ENCODE data around the gene MIA2. TPM values are rescaled to one million over a fixed set of nuclear protein-coding genes. Genes with fewer than 3 reads are reported as not detected.
"Not testable (repeated sequence)": the region's sequence is repeated elsewhere in the genome, so short reads cannot be mapped to it uniquely, and the experiment has no call there.

The MIA2 gene
- total and polyA plus RNA-seq, 2 donors, result 13.5 to 34.9 TPM

- no peak overlapping the region for H3K27ac ChIP-seq (ENCODE audit: low read depth)
- no peak for DNase-seq (ENCODE audit: extremely low spot score)
- H3K4me1 ChIP-seq (ENCODE audit: insufficient read depth), result no peaks in the 10 kb centered on the region
- H3K36me3 ChIP-seq (ENCODE audit: insufficient read depth), result peaks cover 3% of the 10 kb centered on the region
- 48% methylated on average over 1 of the region's 1 CpG for WGBS
- H3K4me3 ChIP-seq (ENCODE audit: low read depth, low read length), result no peak overlapping the region
Measured at GRCh38 chr14:39303115-39303514, 69.4 kb downstream of the MIA2 start.

GRCh38 chr14:39307815-39308214 is 74.1 kb downstream of the MIA2 start:
- Histone ChIP-seq H3K27ac (ENCODE audit: low read depth) (no peak overlapping the region), H3K4me1 (ENCODE audit: insufficient read depth) (no peaks in the 10 kb centered on the region), H3K4me3 (ENCODE audit: low read depth, low read length) (no peak overlapping the region), H3K36me3 (ENCODE audit: insufficient read depth) (peaks cover 3% of the 10 kb centered on the region)
- WGBS, result 92% methylated on average over 3 of the region's 3 CpGs
- no peak for DNase-seq (ENCODE audit: extremely low spot score)

GRCh38 chr14:39310051-39310450 is 76.3 kb downstream of the MIA2 start:
- Histone ChIP-seq H3K4me1 (ENCODE audit: insufficient read depth) (no peaks in the 10 kb centered on the region), H3K27ac (ENCODE audit: low read depth) (no peak overlapping the region)
- DNase-seq (ENCODE audit: extremely low spot score), result no peak

GRCh38 chr14:39315859-39316444 is 82.2 kb downstream of the MIA2 start:
- H3K4me1 ChIP-seq (ENCODE audit: insufficient read depth), result no peaks in the 10 kb centered on the region
- no peak for DNase-seq (ENCODE audit: extremely low spot score)
- 79% methylated on average over 1 of the region's 1 CpG for WGBS
- H3K27ac ChIP-seq (ENCODE audit: low read depth), result no peak overlapping the region
- peaks cover 2% of the 10 kb centered on the region for H3K36me3 ChIP-seq (ENCODE audit: insufficient read depth)
- no peak overlapping the region for H3K4me3 ChIP-seq (ENCODE audit: low read depth, low read length)

More at GRCh38 chr14:39310051-39310450, 76.3 kb downstream of the MIA2 start:
- Histone ChIP-seq H3K4me3 (ENCODE audit: low read depth, low read length) (no peak overlapping the region), H3K36me3 (ENCODE audit: insufficient read depth) (peaks cover 3% of the 10 kb centered on the region)

- H3K36me3 ChIP-seq (ENCODE audit: insufficient read depth), result peaks cover 2% of the 10 kb centered on the region
- H3K4me1 ChIP-seq (ENCODE audit: insufficient read depth), result no peaks in the 10 kb centered on the region
- DNase-seq (ENCODE audit: extremely low spot score), result no peak
- WGBS, result 90% methylated on average over 8 of the region's 8 CpGs
- H3K27ac ChIP-seq (ENCODE audit: low read depth), result no peak overlapping the region
- H3K4me3 ChIP-seq (ENCODE audit: low read depth, low read length), result no peak overlapping the region
Measured at GRCh38 chr14:39316830-39317553, 83.3 kb downstream of the MIA2 start.

- Histone ChIP-seq H3K4me3 (ENCODE audit: low read depth, low read length) (no peak overlapping the region), H3K27ac (ENCODE audit: low read depth) (no peak overlapping the region), H3K4me1 (ENCODE audit: insufficient read depth) (no peaks in the 10 kb centered on the region), H3K36me3 (ENCODE audit: insufficient read depth) (peaks cover 2% of the 10 kb centered on the region)
- 80% methylated on average over 2 of the region's 2 CpGs for WGBS
- DNase-seq (ENCODE audit: extremely low spot score), result no peak
Measured at GRCh38 chr14:39318574-39318973, 84.9 kb downstream of the MIA2 start.

- H3K4me1 ChIP-seq (ENCODE audit: insufficient read depth), result no peaks in the 10 kb centered on the region
- DNase-seq (ENCODE audit: extremely low spot score), result no peak
- no peak overlapping the region for H3K27ac ChIP-seq (ENCODE audit: low read depth)
- H3K4me3 ChIP-seq (ENCODE audit: low read depth, low read length), result no peak overlapping the region
- H3K36me3 ChIP-seq (ENCODE audit: insufficient read depth), result peaks cover 2% of the 10 kb centered on the region
Measured at GRCh38 chr14:39319381-39319780, 85.7 kb downstream of the MIA2 start.

- DNase-seq (ENCODE audit: extremely low spot score), result no peak
- Histone ChIP-seq H3K4me3 (ENCODE audit: low read depth, low read length) (no peak overlapping the region), H3K36me3 (ENCODE audit: insufficient read depth) (peaks cover 2% of the 10 kb centered on the region), H3K4me1 (ENCODE audit: insufficient read depth) (no peaks in the 10 kb centered on the region), H3K27ac (ENCODE audit: low read depth) (no peak overlapping the region)
- WGBS, result 92% methylated on average over 1 of the region's 1 CpG
Measured at GRCh38 chr14:39320318-39320717, 86.6 kb downstream of the MIA2 start.

- Histone ChIP-seq H3K36me3 (ENCODE audit: insufficient read depth) (no peaks in the 10 kb centered on the region), H3K27ac (ENCODE audit: low read depth) (no peak overlapping the region), H3K4me3 (ENCODE audit: low read depth, low read length) (no peak overlapping the region), H3K4me1 (ENCODE audit: insufficient read depth) (no peaks in the 10 kb centered on the region)
- no peak for DNase-seq (ENCODE audit: extremely low spot score)
Measured at GRCh38 chr14:39322807-39323206, 89.1 kb downstream of the MIA2 start.

GRCh38 chr14:39324097-39324496 is 90.4 kb downstream of the MIA2 start:
- Histone ChIP-seq H3K4me3 (ENCODE audit: low read depth, low read length) (no peak overlapping the region), H3K36me3 (ENCODE audit: insufficient read depth) (no peaks in the 10 kb centered on the region), H3K4me1 (ENCODE audit: insufficient read depth) (no peaks in the 10 kb centered on the region), H3K27ac (ENCODE audit: low read depth) (no peak overlapping the region)
- WGBS, result 85% methylated on average over 2 of the region's 2 CpGs
- DNase-seq (ENCODE audit: extremely low spot score), result no peak

- 74% methylated on average over 7 of the region's 7 CpGs for WGBS
- no peak overlapping the region for H3K4me3 ChIP-seq (ENCODE audit: low read depth, low read length)
- no peaks in the 10 kb centered on the region for H3K4me1 ChIP-seq (ENCODE audit: insufficient read depth)
- no peaks in the 10 kb centered on the region for H3K36me3 ChIP-seq (ENCODE audit: insufficient read depth)
- no peak overlapping the region for H3K27ac ChIP-seq (ENCODE audit: low read depth)
- no peak for DNase-seq (ENCODE audit: extremely low spot score)
Measured at GRCh38 chr14:39339003-39339402, 105.3 kb downstream of the MIA2 start.

- 96% methylated on average over 7 of the region's 7 CpGs for WGBS
- not testable (repeated sequence) for H3K27ac ChIP-seq (ENCODE audit: low read depth); DNase-seq (ENCODE audit: extremely low spot score); H3K4me3 ChIP-seq (ENCODE audit: low read depth, low read length); H3K4me1 ChIP-seq (ENCODE audit: insufficient read depth); H3K36me3 ChIP-seq (ENCODE audit: insufficient read depth)
Measured at GRCh38 chr14:39341126-39341525, 107.4 kb downstream of the MIA2 start.

- no peaks in the 10 kb centered on the region for H3K4me1 ChIP-seq (ENCODE audit: insufficient read depth)
- 47% methylated on average over 1 of the region's 1 CpG for WGBS
- DNase-seq (ENCODE audit: extremely low spot score), result no peak
- no peak overlapping the region for H3K27ac ChIP-seq (ENCODE audit: low read depth)
- H3K36me3 ChIP-seq (ENCODE audit: insufficient read depth), result no peaks in the 10 kb centered on the region
- no peak overlapping the region for H3K4me3 ChIP-seq (ENCODE audit: low read depth, low read length)
Measured at GRCh38 chr14:39342768-39343167, 109.1 kb downstream of the MIA2 start.

- no peaks in the 10 kb centered on the region for H3K4me1 ChIP-seq (ENCODE audit: insufficient read depth)
- H3K36me3 ChIP-seq (ENCODE audit: insufficient read depth), result no peaks in the 10 kb centered on the region
- H3K4me3 ChIP-seq (ENCODE audit: low read depth, low read length), result no peak overlapping the region
- no peak for DNase-seq (ENCODE audit: extremely low spot score)
- WGBS, result 96% methylated on average over 1 of the region's 1 CpG
- no peak overlapping the region for H3K27ac ChIP-seq (ENCODE audit: low read depth)
Measured at GRCh38 chr14:39343614-39344013, 109.9 kb downstream of the MIA2 start.
